ENCODE measurements around the gene FOXO1. TPM values are rescaled to one million over a fixed set of nuclear protein-coding genes. Genes with fewer than 3 reads are reported as not detected.

Gene FOXO1
- total RNA-seq, 1 donor from 2014 or later: 65.8 TPM

DNA sequence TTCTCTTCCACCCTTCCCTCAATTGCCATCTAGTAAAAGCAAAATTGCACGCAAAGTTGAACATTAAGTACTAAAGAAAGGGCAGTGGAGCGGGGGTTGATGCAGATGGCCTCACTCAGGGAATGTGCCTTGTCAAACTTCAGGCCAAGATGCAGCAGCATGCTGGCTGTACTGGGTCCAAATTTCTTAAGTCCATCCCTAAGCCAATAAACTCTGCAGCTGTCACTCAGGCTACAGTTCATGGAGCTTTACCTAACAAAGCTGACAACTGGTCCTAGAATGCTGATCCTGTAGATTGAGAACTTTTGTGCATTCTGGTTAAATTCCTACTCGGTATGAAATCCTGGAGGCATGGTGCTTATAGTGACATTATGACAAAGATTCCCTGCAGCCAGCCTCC, 88.4 kb downstream of the FOXO1 start:
- no peaks in the 10 kb centered on the region for H3K27me3 Mint-ChIP-seq (ENCODE audit: unreplicated experiment)
- no peak overlapping the region for H3K27ac Mint-ChIP-seq (ENCODE audit: unreplicated experiment)
- TF ChIP-seq, protein P1, sequence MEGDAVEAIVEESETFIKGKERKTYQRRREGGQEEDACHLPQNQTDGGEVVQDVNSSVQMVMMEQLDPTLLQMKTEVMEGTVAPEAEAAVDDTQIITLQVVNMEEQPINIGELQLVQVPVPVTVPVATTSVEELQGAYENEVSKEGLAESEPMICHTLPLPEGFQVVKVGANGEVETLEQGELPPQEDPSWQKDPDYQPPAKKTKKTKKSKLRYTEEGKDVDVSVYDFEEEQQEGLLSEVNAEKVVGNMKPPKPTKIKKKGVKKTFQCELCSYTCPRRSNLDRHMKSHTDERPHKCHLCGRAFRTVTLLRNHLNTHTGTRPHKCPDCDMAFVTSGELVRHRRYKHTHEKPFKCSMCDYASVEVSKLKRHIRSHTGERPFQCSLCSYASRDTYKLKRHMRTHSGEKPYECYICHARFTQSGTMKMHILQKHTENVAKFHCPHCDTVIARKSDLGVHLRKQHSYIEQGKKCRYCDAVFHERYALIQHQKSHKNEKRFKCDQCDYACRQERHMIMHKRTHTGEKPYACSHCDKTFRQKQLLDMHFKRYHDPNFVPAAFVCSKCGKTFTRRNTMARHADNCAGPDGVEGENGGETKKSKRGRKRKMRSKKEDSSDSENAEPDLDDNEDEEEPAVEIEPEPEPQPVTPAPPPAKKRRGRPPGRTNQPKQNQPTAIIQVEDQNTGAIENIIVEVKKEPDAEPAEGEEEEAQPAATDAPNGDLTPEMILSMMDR (IDR thresholded peaks at IDR 0.05; ENCODE audit: unreplicated experiment): no peak
- peaks cover 66% of the 10 kb centered on the region for H3K4me1 Mint-ChIP-seq (ENCODE audit: unreplicated experiment)
- H3K9me3 Mint-ChIP-seq (ENCODE audit: unreplicated experiment): peaks cover 6% of the 10 kb centered on the region
- H3K4me3 Mint-ChIP-seq (ENCODE audit: unreplicated experiment): no peak overlapping the region
- DNase-seq (ENCODE audit: low spot score): no peak
- H3K36me3 Mint-ChIP-seq (ENCODE audit: low read depth, unreplicated experiment): peaks cover 9% of the 10 kb centered on the region

- no peak overlapping the region for H3K4me3 Mint-ChIP-seq (ENCODE audit: unreplicated experiment)
- no peaks in the 10 kb centered on the region for H3K27me3 Mint-ChIP-seq (ENCODE audit: unreplicated experiment)
- DNase-seq (ENCODE audit: low spot score): no peak
- no peak overlapping the region for H3K27ac Mint-ChIP-seq (ENCODE audit: unreplicated experiment)
- H3K9me3 Mint-ChIP-seq (ENCODE audit: unreplicated experiment): no peaks in the 10 kb centered on the region
- H3K4me1 Mint-ChIP-seq (ENCODE audit: unreplicated experiment): peaks cover 73% of the 10 kb centered on the region
- no peaks in the 10 kb centered on the region for H3K36me3 Mint-ChIP-seq (ENCODE audit: low read depth, unreplicated experiment)
- TF ChIP-seq, protein P1 (IDR thresholded peaks at IDR 0.05; ENCODE audit: unreplicated experiment): no peak
Measured at GRCh38 chr13:40576369-40576768, 90.1 kb downstream of the FOXO1 start.

GRCh38 chr13:40572961-40573360, 93.5 kb downstream of the FOXO1 start:
- H3K9me3 Mint-ChIP-seq (ENCODE audit: unreplicated experiment): no peaks in the 10 kb centered on the region

DNA sequence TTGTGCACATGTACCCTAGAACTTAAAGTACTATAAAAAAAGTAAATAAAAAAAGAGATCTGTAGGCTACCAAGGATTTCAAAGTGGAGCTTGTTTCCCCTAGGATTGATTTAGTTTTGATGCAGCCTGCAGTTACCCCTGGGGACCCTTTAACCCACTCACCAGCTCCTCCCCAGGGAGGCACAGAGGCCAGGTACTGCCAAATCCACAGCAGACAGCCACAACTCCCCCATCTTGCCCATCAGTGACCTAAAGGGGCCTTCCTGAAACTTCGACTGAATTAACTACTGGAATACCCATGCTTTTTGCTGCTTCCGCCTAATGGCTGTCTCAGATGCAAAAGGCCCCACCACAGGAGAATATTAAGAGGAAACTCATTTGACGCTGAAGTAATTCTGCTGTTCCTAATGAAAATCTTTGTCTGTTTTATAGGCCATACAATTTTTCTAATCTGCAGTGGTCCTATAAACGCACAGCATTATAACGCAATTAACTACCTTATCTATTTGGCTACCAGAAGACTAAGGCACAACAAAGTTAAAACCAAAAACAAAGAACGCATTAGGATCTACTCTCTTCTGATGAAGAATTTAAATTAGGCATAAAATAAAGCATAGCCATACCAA, 95.0 kb downstream of the FOXO1 start:
- H3K4me1 Mint-ChIP-seq (ENCODE audit: unreplicated experiment): peaks cover 74% of the 10 kb centered on the region
- H3K9me3 Mint-ChIP-seq (ENCODE audit: unreplicated experiment): no peaks in the 10 kb centered on the region
- peaks cover 2% of the 10 kb centered on the region for H3K27me3 Mint-ChIP-seq (ENCODE audit: unreplicated experiment)
- H3K27ac Mint-ChIP-seq (ENCODE audit: unreplicated experiment): no peak overlapping the region
- TF ChIP-seq, protein P1 (IDR thresholded peaks at IDR 0.05; ENCODE audit: unreplicated experiment): no peak
- H3K36me3 Mint-ChIP-seq (ENCODE audit: low read depth, unreplicated experiment): no peaks in the 10 kb centered on the region
- no peak for DNase-seq (ENCODE audit: low spot score)
- H3K4me3 Mint-ChIP-seq (ENCODE audit: unreplicated experiment): no peak overlapping the region

More at GRCh38 chr13:40572961-40573360, 93.5 kb downstream of the FOXO1 start:
- H3K27me3 Mint-ChIP-seq (ENCODE audit: unreplicated experiment): peaks cover 2% of the 10 kb centered on the region
- H3K4me3 Mint-ChIP-seq (ENCODE audit: unreplicated experiment): no peak overlapping the region
- H3K36me3 Mint-ChIP-seq (ENCODE audit: low read depth, unreplicated experiment): no peaks in the 10 kb centered on the region
- H3K27ac Mint-ChIP-seq (ENCODE audit: unreplicated experiment): peak overlapping the region; percentile 5
- DNase-seq (ENCODE audit: low spot score): no peak
- H3K4me1 Mint-ChIP-seq (ENCODE audit: unreplicated experiment): peaks cover 77% of the 10 kb centered on the region
- TF ChIP-seq, protein P1 (IDR thresholded peaks at IDR 0.05; ENCODE audit: unreplicated experiment): no peak

DNA sequence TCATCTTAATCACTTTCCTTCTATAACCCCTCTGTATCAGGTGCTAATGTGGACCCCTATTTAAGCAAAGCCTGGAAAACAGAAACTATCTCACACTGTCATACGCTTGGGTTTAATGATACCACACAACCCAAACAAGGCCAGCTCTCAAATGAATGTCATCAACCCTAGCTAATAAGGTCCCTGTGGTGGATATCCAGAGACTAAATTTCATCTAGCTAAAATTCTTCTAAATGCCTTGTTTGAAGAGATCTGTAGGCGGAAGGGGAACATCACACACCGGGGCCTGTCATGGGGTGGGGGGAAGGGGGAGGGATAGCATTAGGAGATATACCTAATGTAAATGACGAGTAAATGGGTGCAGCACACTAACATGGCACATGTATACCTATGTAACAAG, 95.5 kb downstream of the FOXO1 start:
- TF ChIP-seq, protein P1 (IDR thresholded peaks at IDR 0.05; ENCODE audit: unreplicated experiment): no peak
- no peak overlapping the region for H3K4me3 Mint-ChIP-seq (ENCODE audit: unreplicated experiment)
- H3K4me1 Mint-ChIP-seq (ENCODE audit: unreplicated experiment): peaks cover 73% of the 10 kb centered on the region
- no peaks in the 10 kb centered on the region for H3K9me3 Mint-ChIP-seq (ENCODE audit: unreplicated experiment)
- no peak for DNase-seq (ENCODE audit: low spot score)
- peaks cover 2% of the 10 kb centered on the region for H3K27me3 Mint-ChIP-seq (ENCODE audit: unreplicated experiment)
- H3K36me3 Mint-ChIP-seq (ENCODE audit: low read depth, unreplicated experiment): no peaks in the 10 kb centered on the region
- H3K27ac Mint-ChIP-seq (ENCODE audit: unreplicated experiment): no peak overlapping the region
